GM19455 (cell line): ENCODE results near the gene MORC3.
"Not testable (repeated sequence)": the region's sequence is repeated elsewhere in the genome, so short reads cannot be mapped to it uniquely, and the experiment has no call there.

Experiments used
- ATAC-seq: cut with Tn5 transposase; IDR thresholded peaks from one replicate; pipeline ENCODE4 v1.9.1; 2021; ENCODE audit not compliant: unreplicated experiment

MORC3 gene

GRCh38 chr21:36319767-36320420 is at the start of gene MORC3:
MORC3 (plus strand) TSS chr21:36320197; CDS start chr21:36320265, 68 bp downstream.
- ATAC-seq, result peak; percentile 83

- ATAC-seq, result not testable (repeated sequence)
These were observed 49.0 kb upstream of the MORC3 start for GRCh38 chr21:36270786-36271695.

GRCh38 chr21:36274128-36274527 is 45.9 kb upstream of the MORC3 start:
- no peak for ATAC-seq

GRCh38 chr21:36282568-36283230 is 37.3 kb upstream of the MORC3 start:
- no peak for ATAC-seq

- ATAC-seq, result not testable (repeated sequence)
These were observed 36.8 kb upstream of the MORC3 start for GRCh38 chr21:36283231-36283622.

- peak; percentile 27 for ATAC-seq
These were observed 31.2 kb upstream of the MORC3 start for GRCh38 chr21:36288651-36289243.

- ATAC-seq, result no peak
These were observed 28.5 kb upstream of the MORC3 start for GRCh38 chr21:36291509-36291908.

- ATAC-seq, result no peak
These were observed 22.5 kb upstream of the MORC3 start for GRCh38 chr21:36297406-36297937.

- ATAC-seq, result peak; percentile 99
These were observed 21.9 kb upstream of the MORC3 start for GRCh38 chr21:36297938-36298572.

- ATAC-seq, result no peak
These were observed 13.0 kb upstream of the MORC3 start for GRCh38 chr21:36306872-36307534.

GRCh38 chr21:36310016-36310415 is 10.0 kb upstream of the MORC3 start:
- ATAC-seq, result peak; percentile 68

- not testable (repeated sequence) for ATAC-seq
These were observed 6.6 kb upstream of the MORC3 start for GRCh38 chr21:36313446-36313845.

GRCh38 chr21:36316045-36316444 is 4.0 kb upstream of the MORC3 start:
- ATAC-seq, result not testable (repeated sequence)

- no peak for ATAC-seq
These were observed 3.0 kb upstream of the MORC3 start for GRCh38 chr21:36316872-36317484.

- not testable (repeated sequence) for ATAC-seq
These were observed 611 bp upstream of the MORC3 start for GRCh38 chr21:36319406-36319766.

GRCh38 chr21:36320421-36321324 is 676 bp downstream of the MORC3 start:
- peak; percentile 51 for ATAC-seq

- no peak for ATAC-seq
These were observed 1.5 kb downstream of the MORC3 start for GRCh38 chr21:36321325-36322082.

GRCh38 chr21:36322083-36322424 is 2.1 kb downstream of the MORC3 start:
- no peak for ATAC-seq
